ENCODE data around the gene OR2B6.

GRCh38 chr6:27931209-27931608 lies 25.8 kb upstream of the OR2B6 start:
- TF ChIP-seq CTCF (IDR thresholded peaks at IDR 0.05; ENCODE audit: insufficient read depth, low read depth, low read length) (no peak), EZH2 (IDR thresholded peaks at IDR 0.05; ENCODE audit: insufficient read depth, low read length) (no peak)
